ENCODE measurements around the gene ADIPOQ.
"Not testable (repeated sequence)": the region's sequence is repeated elsewhere in the genome, so short reads cannot be mapped to it uniquely, and the experiment has no call there.

The ADIPOQ gene

GRCh38 chr3:186903676-186904075 lies 61.2 kb downstream of the ADIPOQ start:
- DNase-seq (ENCODE audit: low spot score), result not testable (repeated sequence)

- not testable (repeated sequence) for DNase-seq (ENCODE audit: low spot score)
Observed at GRCh38 chr3:186907075-186907474, 64.6 kb downstream of the ADIPOQ start.

Data from GM03348 (cell line).